Measurements from ENCODE around the gene FAF1.

- TF ChIP-seq HOXD13 (CRISPR knock-in tag; IDR thresholded peaks at IDR 0.05; ENCODE audit: borderline replicate concordance) (no peak), ZNF121 (tag by site-specific recombination; IDR thresholded peaks at IDR 0.05) (no peak), ZNF24 (tag by site-specific recombination; IDR thresholded peaks at IDR 0.05) (no peak), CTCF (tag by site-specific recombination; IDR thresholded peaks at IDR 0.05) (no peak), REST (tag by site-specific recombination; IDR thresholded peaks at IDR 0.05) (no peak), ZFP41 (tag by site-specific recombination; IDR thresholded peaks at IDR 0.05; ENCODE audit: borderline replicate concordance) (no peak), PRDM6 (tag by site-specific recombination; IDR thresholded peaks at IDR 0.05) (no peak), ZNF274 (IDR thresholded peaks at IDR 0.05; ENCODE audit: low read length) (no peak), ZNF274 (tag by site-specific recombination; IDR thresholded peaks at IDR 0.05; ENCODE audit: borderline replicate concordance) (no peak), ZNF639 (tag by site-specific recombination; IDR thresholded peaks at IDR 0.05) (no peak), ZNF501 (tag by site-specific recombination; IDR thresholded peaks at IDR 0.05) (no peak)
These were observed 14.5 kb upstream of the FAF1 start for GRCh38 chr1:50974618-50974935.

All from HEK293 (cell line).